Sigmoid colon (tissue), 7 donors: ENCODE measurements around the gene RPH3AL. TPM values are rescaled to one million over a fixed set of nuclear protein-coding genes. Genes with fewer than 3 reads are reported as not detected.
A peak's percentile ranks its signal among the peaks of the same experiment; 100 is the strongest.

Experiments
- DNase-seq: peaks from one replicate; pipeline ENCODE4 v3.0.0-alpha.2; 2019
- H3K27ac ChIP-seq, 4 donors: fragments of 200-600 bp; sonication (generic); one replicate each; pipeline ENCODE4 v1.5.1; 2016 to 2019; ENCODE audit warnings: mild to moderate bottlenecking in 1 of 4
- H3K27me3 ChIP-seq, 3 donors: fragments of 200-600 bp; sonication (generic); one replicate each; pipeline ENCODE4 v1.5.1; 2019; ENCODE audit warnings: mild to moderate bottlenecking in 1 of 3
- H3K36me3 ChIP-seq, 4 donors: fragments of 200-600 bp; sonication (generic); one replicate each; pipeline ENCODE4 v1.5.1; 2016 to 2019
- H3K4me1 ChIP-seq, 4 donors: fragments of 200-600 bp; sonication (generic); one replicate each; pipeline ENCODE4 v1.5.1; 2017 to 2019
- H3K4me3 ChIP-seq, 4 donors: fragments of 200-600 bp; sonication (generic); one replicate each; pipeline ENCODE4 v1.5.1; 2017 to 2019; ENCODE audit warnings: mild to moderate bottlenecking in 2 of 4, moderate library complexity in 1 of 4
- H3K9me3 ChIP-seq, 4 donors: fragments of 200-600 bp in 3 of 4; sonication (generic) in 3 of 4; one replicate each; pipeline versions ENCODE4 v1.5.1 to v1.6.1; 2013 to 2019
- EP300 ChIP-seq, 4 donors: sonication (generic); formaldehyde crosslinking; IDR thresholded peaks; one replicate each; pipeline ENCODE4 v1.6.1; 2017; ENCODE audit warnings: antibody characterized with exemption in 4 of 4
- POLR2A ChIP-seq, 2 donors: fragments of 450-650 bp; IDR thresholded peaks; one replicate each; pipeline ENCODE4 v1.6.1; 2016; ENCODE audit warnings: antibody characterized with exemption in 2 of 2, mild to moderate bottlenecking in 2 of 2, moderate library complexity in 2 of 2
- POLR2AphosphoS5 ChIP-seq, 4 donors: sonication (generic); formaldehyde crosslinking; IDR thresholded peaks; one replicate each; pipeline ENCODE4 v1.6.1; 2017; ENCODE audit warnings: antibody characterized with exemption in 4 of 4
- whole genome bisulfite sequencing, 2 donors: extraction: QIAGEN DNeasy Blood & Tissue Kit; methylation state at CpG; one replicate each; pipeline ENCODE4 v1.1.7; 2013; 5-methylcytosine and 5-hydroxymethylcytosine counted together
- intact Hi-C: fragments of 100-400 bp; cut with DNase I; formaldehyde crosslinking; loops from one replicate; pipeline ENCODE4 v1.15.1; 2023
- polyA plus RNA-seq, 3 donors: library from polyadenylated mRNA; stranded (reverse); fragments of 200-250 nt; gene quantifications; one replicate each; pipeline ENCODE4 v1.2.3, GENCODE V29; 2013
- total RNA-seq, 4 donors: library from RNA; depleted of rRNA; stranded (reverse); fragments of >200 nt; gene quantifications; one replicate each; pipeline ENCODE4 v1.1.0, GENCODE V29; 2016
- TF ChIP-seq, protein P1 (sequence below), 4 experiments: fragments of 450-650 bp in 3 of 4; fragments of 200-600 bp in 1 of 4; IDR thresholded peaks; one replicate each; pipeline ENCODE4 v1.5.1; 2016 to 2019; ENCODE audit warnings: antibody characterized with exemption in 4 of 4, mild to moderate bottlenecking in 3 of 4, moderate library complexity in 2 of 4
- donor health status: healthy with polysubstance abuse.
- donor health status: Bipolar disorder and iron deficiency.
- donor health status: healthy.

Gene RPH3AL
- total and polyA plus RNA-seq, 7 donors, result 1.8 to 23.1 (median 12.7) TPM

GRCh38 chr17:310111-311010 lies 42.2 kb downstream of the RPH3AL start:
- no peak overlapping the region for H3K27ac ChIP-seq
- H3K9me3 ChIP-seq, result no peaks in the 10 kb centered on the region
- WGBS, 2 donors, result 90 to 92% methylated on average over 28 of the region's 28 CpGs
- DNase-seq, result peak; percentile 47
- TF ChIP-seq, protein P1, sequence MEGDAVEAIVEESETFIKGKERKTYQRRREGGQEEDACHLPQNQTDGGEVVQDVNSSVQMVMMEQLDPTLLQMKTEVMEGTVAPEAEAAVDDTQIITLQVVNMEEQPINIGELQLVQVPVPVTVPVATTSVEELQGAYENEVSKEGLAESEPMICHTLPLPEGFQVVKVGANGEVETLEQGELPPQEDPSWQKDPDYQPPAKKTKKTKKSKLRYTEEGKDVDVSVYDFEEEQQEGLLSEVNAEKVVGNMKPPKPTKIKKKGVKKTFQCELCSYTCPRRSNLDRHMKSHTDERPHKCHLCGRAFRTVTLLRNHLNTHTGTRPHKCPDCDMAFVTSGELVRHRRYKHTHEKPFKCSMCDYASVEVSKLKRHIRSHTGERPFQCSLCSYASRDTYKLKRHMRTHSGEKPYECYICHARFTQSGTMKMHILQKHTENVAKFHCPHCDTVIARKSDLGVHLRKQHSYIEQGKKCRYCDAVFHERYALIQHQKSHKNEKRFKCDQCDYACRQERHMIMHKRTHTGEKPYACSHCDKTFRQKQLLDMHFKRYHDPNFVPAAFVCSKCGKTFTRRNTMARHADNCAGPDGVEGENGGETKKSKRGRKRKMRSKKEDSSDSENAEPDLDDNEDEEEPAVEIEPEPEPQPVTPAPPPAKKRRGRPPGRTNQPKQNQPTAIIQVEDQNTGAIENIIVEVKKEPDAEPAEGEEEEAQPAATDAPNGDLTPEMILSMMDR (IDR thresholded peaks at IDR 0.05), result no peak
- no peak for TF ChIP-seq POLR2A (IDR thresholded peaks at IDR 0.05)
- no peak for TF ChIP-seq POLR2AphosphoS5 (IDR thresholded peaks at IDR 0.05)
- no peak for TF ChIP-seq EP300 (IDR thresholded peaks at IDR 0.05)
- H3K4me1 ChIP-seq, result peaks cover 0 to 14% (median 8%) of the 10 kb centered on the region in 4 donors
- intact Hi-C loops, result no loop called here
- no peak overlapping the region for H3K4me3 ChIP-seq
- H3K27me3 ChIP-seq, result no peaks in the 10 kb centered on the region
- no peaks in the 10 kb centered on the region for H3K36me3 ChIP-seq

GRCh38 chr17:309361-309888 lies 43.2 kb downstream of the RPH3AL start:
- H3K4me1 ChIP-seq, result peaks cover 0 to 14% (median 8%) of the 10 kb centered on the region in 4 donors
- no peak overlapping the region for H3K27ac ChIP-seq
- TF ChIP-seq POLR2AphosphoS5 (IDR thresholded peaks at IDR 0.05), result no peak
- TF ChIP-seq, protein P1 (IDR thresholded peaks at IDR 0.05), result peak in 1 of 4 experiments; percentile 11
- H3K9me3 ChIP-seq, result no peaks in the 10 kb centered on the region
- H3K27me3 ChIP-seq, result no peaks in the 10 kb centered on the region
- 78 to 85% methylated on average over 12 of the region's 12 CpGs for WGBS, 2 donors
- H3K4me3 ChIP-seq, result no peak overlapping the region
- DNase-seq, result no peak
- H3K36me3 ChIP-seq, result no peaks in the 10 kb centered on the region
- intact Hi-C loops, result no loop called here

DNA sequence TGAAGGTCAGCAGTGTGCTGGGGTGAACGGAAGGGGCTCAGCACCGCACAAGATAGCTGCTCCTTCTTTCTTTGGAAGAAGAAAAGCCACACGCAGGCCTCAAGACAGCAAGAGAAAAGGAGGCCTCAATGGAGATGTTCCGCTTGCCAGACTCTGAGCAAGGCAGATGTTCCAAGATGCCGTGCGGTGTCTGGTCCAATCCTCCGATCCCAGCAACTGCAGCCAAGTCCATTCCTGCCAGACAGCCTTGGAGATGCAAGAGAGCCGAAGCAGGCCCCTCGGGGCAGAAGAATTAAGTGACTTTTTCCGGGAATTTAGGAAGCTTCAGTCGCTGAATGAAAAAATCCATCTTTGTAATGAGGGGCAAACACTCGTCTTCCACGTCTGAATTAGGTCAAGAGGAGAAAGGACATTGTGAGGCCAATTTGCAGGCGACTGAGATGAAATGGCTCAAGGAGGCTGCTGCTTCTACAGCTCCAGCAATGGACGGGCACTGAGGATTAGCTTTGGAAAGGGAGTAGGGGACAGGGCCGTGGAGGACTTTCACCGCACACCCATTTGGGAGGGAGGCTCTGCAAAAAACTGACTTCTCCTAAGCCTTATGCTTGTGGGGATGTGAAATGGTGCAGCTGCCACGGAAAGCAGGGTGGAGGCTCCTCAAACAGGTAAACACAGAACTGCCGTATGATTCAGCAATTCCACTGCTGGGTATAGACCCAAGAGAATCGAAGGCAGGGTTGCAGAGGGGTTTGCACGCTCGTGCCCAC lies 44.7 kb downstream of the RPH3AL start:
- no peak for TF ChIP-seq EP300 (IDR thresholded peaks at IDR 0.05)
- no peak overlapping the region for H3K4me3 ChIP-seq
- peak overlapping the region; percentile 14 to 64 (median 36) for H3K27ac ChIP-seq
- no peaks in the 10 kb centered on the region for H3K27me3 ChIP-seq
- WGBS, 2 donors, result 67 to 74% methylated on average over 22 of the region's 22 CpGs
- intact Hi-C loops, result no loop called here
- H3K9me3 ChIP-seq, result no peaks in the 10 kb centered on the region
- DNase-seq, result peak; percentile 92
- H3K36me3 ChIP-seq, result no peaks in the 10 kb centered on the region
- peaks cover 0 to 14% (median 8%) of the 10 kb centered on the region in 4 donors for H3K4me1 ChIP-seq

GRCh38 chr17:307295-307691 lies 45.3 kb downstream of the RPH3AL start:
- Histone ChIP-seq H3K4me3 (no peak overlapping the region), H3K27me3 (no peaks in the 10 kb centered on the region), H3K27ac (peak overlapping the region in 3 of 4 donors; percentile 26 to 64 (median 45)), H3K36me3 (no peaks in the 10 kb centered on the region), H3K9me3 (no peaks in the 10 kb centered on the region), H3K4me1 (peaks cover 0 to 17% (median 9%) of the 10 kb centered on the region in 4 donors)
- DNase-seq, result no peak
- intact Hi-C loops, result no loop called here
- WGBS, 2 donors, result 92 to 94% methylated on average over 16 of the region's 16 CpGs
- TF ChIP-seq POLR2AphosphoS5 (IDR thresholded peaks at IDR 0.05) (no peak), POLR2A (IDR thresholded peaks at IDR 0.05) (no peak), EP300 (IDR thresholded peaks at IDR 0.05) (no peak)
- TF ChIP-seq, protein P1 (IDR thresholded peaks at IDR 0.05), result no peak
